Loucy (cell line): ENCODE measurements around the gene FAM222A.

Source experiments
- H2AFZ ChIP-seq: fragments of 200-600 bp; sonication (generic); 2 replicates; pipeline ENCODE4 v1.6.0; 2016; ENCODE audit warnings: antibody characterized with exemption, mild to moderate bottlenecking, low read length, moderate library complexity
- H3F3A ChIP-seq: fragments of 200-600 bp; 2 replicates; pipeline ENCODE4 v1.6.0; 2016; ENCODE audit warnings: antibody characterized with exemption, low read depth, mild to moderate bottlenecking
- H3K27me3 ChIP-seq: fragments of 200-600 bp; sonication (generic); 2 replicates; pipeline ENCODE4 v1.6.1; 2014; ENCODE audit warnings: low read length, mild to moderate bottlenecking; ENCODE audit not compliant: insufficient read depth, poor library complexity, severe bottlenecking
- H3K36me3 ChIP-seq: fragments of 200-600 bp; sonication (generic); 2 replicates; pipeline ENCODE4 v1.6.1; 2016; ENCODE audit warnings: low read length; ENCODE audit not compliant: insufficient read depth
- H3K4me1 ChIP-seq: fragments of 200-600 bp; sonication (generic); 2 replicates; pipeline ENCODE4 v1.5.1; 2014; ENCODE audit warnings: low read length, mild to moderate bottlenecking; ENCODE audit not compliant: insufficient read depth, poor library complexity, severe bottlenecking
- H3K4me2 ChIP-seq: fragments of 200-600 bp; sonication (generic); 2 replicates; pipeline ENCODE4 v1.6.0; 2014; ENCODE audit warnings: antibody characterized with exemption, low read length, low read depth, mild to moderate bottlenecking; ENCODE audit not compliant: poor library complexity, severe bottlenecking
- H3K4me3 ChIP-seq: fragments of 200-600 bp; sonication (generic); 2 replicates; pipeline ENCODE4 v1.5.1; 2014; ENCODE audit warnings: low read length, mild to moderate bottlenecking, mixed read lengths; ENCODE audit not compliant: poor library complexity, severe bottlenecking
- H3K79me2 ChIP-seq: fragments of 200-600 bp; sonication (generic); 2 replicates; pipeline ENCODE4 v1.6.1; 2014; ENCODE audit warnings: low read length; ENCODE audit not compliant: insufficient read depth
- H3K9ac ChIP-seq: fragments of 200-600 bp; sonication (generic); 2 replicates; pipeline ENCODE4 v1.6.0; 2014; ENCODE audit warnings: mild to moderate bottlenecking, low read depth, low read length, moderate library complexity; ENCODE audit not compliant: poor library complexity, severe bottlenecking
- H3K9me2 ChIP-seq: fragments of 200-600 bp; sonication (generic); replicated peaks from 2 replicates; pipeline ENCODE4 v1.6.1; 2016; ENCODE audit warnings: low read depth, low read length, mixed read lengths
- H3K9me3 ChIP-seq: fragments of 200-600 bp; sonication (generic); 2 replicates; pipeline ENCODE4 v1.6.1; 2014; ENCODE audit warnings: mild to moderate bottlenecking, antibody characterized with exemption, low read length, low read depth; ENCODE audit not compliant: insufficient read depth
- H4K20me1 ChIP-seq: fragments of 200-600 bp; sonication (generic); 2 replicates; pipeline ENCODE4 v1.6.0; 2014; ENCODE audit warnings: antibody characterized with exemption, low read length, mild to moderate bottlenecking; ENCODE audit not compliant: insufficient read depth, poor library complexity, severe bottlenecking
- CTCF ChIP-seq: fragments of 200-600 bp; sonication (generic); conservative IDR thresholded peaks from 2 replicates; pipeline ENCODE4 v1.5.1; 2014; ENCODE audit warnings: mild to moderate bottlenecking, antibody characterized with exemption, low read length
- EZH2phosphoT487 ChIP-seq: fragments of 200-600 bp; IDR thresholded peaks from 2 replicates; pipeline ENCODE4 v1.6.1; 2018; ENCODE audit warnings: antibody characterized with exemption, mild to moderate bottlenecking, moderate library complexity, borderline replicate concordance

Gene FAM222A

GRCh38 chr12:109789526-109790048 lies 76.0 kb downstream of the FAM222A start:
- no peaks in the 10 kb centered on the region for H3K9me3 ChIP-seq
- H3K79me2 ChIP-seq: no peaks in the 10 kb centered on the region
- H3F3A ChIP-seq: no peaks in the 10 kb centered on the region
- no peak overlapping the region for H2AFZ ChIP-seq
- H3K4me2 ChIP-seq: no peak overlapping the region
- no peak for TF ChIP-seq EZH2phosphoT487
- no peak for TF ChIP-seq CTCF
- no peaks in the 10 kb centered on the region for H3K9me2 ChIP-seq
- no peak overlapping the region for H3K4me3 ChIP-seq
- H3K36me3 ChIP-seq: no peaks in the 10 kb centered on the region
- H4K20me1 ChIP-seq: no peaks in the 10 kb centered on the region
- no peaks in the 10 kb centered on the region for H3K27me3 ChIP-seq
- no peaks in the 10 kb centered on the region for H3K4me1 ChIP-seq
- H3K9ac ChIP-seq: no peak overlapping the region

- H3K4me1 ChIP-seq: no peaks in the 10 kb centered on the region
These were observed 79.4 kb downstream of the FAM222A start for GRCh38 chr12:109792992-109793391.

GRCh38 chr12:109793411-109793810 lies 79.8 kb downstream of the FAM222A start:
- H3K9ac ChIP-seq: no peak overlapping the region
- no peaks in the 10 kb centered on the region for H3K36me3 ChIP-seq
- H3K4me3 ChIP-seq: no peak overlapping the region
- no peak overlapping the region for H3K4me2 ChIP-seq
- H2AFZ ChIP-seq: peak overlapping the region; percentile 30; the same call in 1 of the 2 replicates
- no peaks in the 10 kb centered on the region for H3K27me3 ChIP-seq
- H3K4me1 ChIP-seq: no peaks in the 10 kb centered on the region
- no peaks in the 10 kb centered on the region for H3K9me3 ChIP-seq
- H3K79me2 ChIP-seq: no peaks in the 10 kb centered on the region
- H3F3A ChIP-seq: no peaks in the 10 kb centered on the region
- H4K20me1 ChIP-seq: no peaks in the 10 kb centered on the region
- no peaks in the 10 kb centered on the region for H3K9me2 ChIP-seq
- TF ChIP-seq EZH2phosphoT487 (no peak), CTCF (no peak)

More at GRCh38 chr12:109792992-109793391, 79.4 kb downstream of the FAM222A start:
- no peak overlapping the region for H3K4me2 ChIP-seq
- no peak overlapping the region for H3K4me3 ChIP-seq
- peak overlapping the region; percentile 30; the same call in 1 of the 2 replicates for H2AFZ ChIP-seq
- no peaks in the 10 kb centered on the region for H3F3A ChIP-seq
- H3K27me3 ChIP-seq: no peaks in the 10 kb centered on the region
- H3K9me3 ChIP-seq: no peaks in the 10 kb centered on the region
- H3K79me2 ChIP-seq: no peaks in the 10 kb centered on the region
- H3K9ac ChIP-seq: no peak overlapping the region
- H3K36me3 ChIP-seq: no peaks in the 10 kb centered on the region
- H4K20me1 ChIP-seq: no peaks in the 10 kb centered on the region
- no peaks in the 10 kb centered on the region for H3K9me2 ChIP-seq
- TF ChIP-seq CTCF: no peak
- no peak for TF ChIP-seq EZH2phosphoT487
